MM.1S (cell line): ENCODE measurements around the gene EPHB1.

Experiments
- CTCF ChIP-seq: fragments of 300-600 bp; sonication (generic); IDR thresholded peaks from 2 replicates; pipeline ENCODE4 v1.5.1; 2016; ENCODE audit warnings: antibody characterized with exemption, low read length, mixed read lengths
- EZH2 ChIP-seq: fragments of 300-600 bp; sonication (generic); optimal IDR thresholded peaks from 2 replicates; pipeline ENCODE3; 2017; ENCODE audit warnings: low read depth, mild to moderate bottlenecking, antibody characterized with exemption, low read length, mixed read lengths
- EZH2phosphoT487 ChIP-seq: fragments of 300-600 bp; sonication (generic); IDR thresholded peaks from 2 replicates; pipeline ENCODE4 v1.6.1; 2018; ENCODE audit warnings: antibody characterized with exemption, low read length

GRCh38 chr3:134998855-134999254 is 203.8 kb downstream of the EPHB1 start:
- TF ChIP-seq CTCF = no peak
- no peak for TF ChIP-seq EZH2
- TF ChIP-seq EZH2phosphoT487 = no peak
